GM12874 (cell line): ENCODE results near the gene SNAP25.

Experiments used
- TF ChIP-seq, protein P1 (sequence below): IDR thresholded peaks from 2 replicates; pipeline ENCODE4 v1.5.1; 2011; ENCODE audit warnings: low read depth, mild to moderate bottlenecking, control low read depth, low read length, moderate library complexity; ENCODE audit not compliant: insufficient read depth

SNAP25 gene

GRCh38 chr20:10332656-10333415 is 114.2 kb downstream of the SNAP25 start:
- TF ChIP-seq, protein P1, sequence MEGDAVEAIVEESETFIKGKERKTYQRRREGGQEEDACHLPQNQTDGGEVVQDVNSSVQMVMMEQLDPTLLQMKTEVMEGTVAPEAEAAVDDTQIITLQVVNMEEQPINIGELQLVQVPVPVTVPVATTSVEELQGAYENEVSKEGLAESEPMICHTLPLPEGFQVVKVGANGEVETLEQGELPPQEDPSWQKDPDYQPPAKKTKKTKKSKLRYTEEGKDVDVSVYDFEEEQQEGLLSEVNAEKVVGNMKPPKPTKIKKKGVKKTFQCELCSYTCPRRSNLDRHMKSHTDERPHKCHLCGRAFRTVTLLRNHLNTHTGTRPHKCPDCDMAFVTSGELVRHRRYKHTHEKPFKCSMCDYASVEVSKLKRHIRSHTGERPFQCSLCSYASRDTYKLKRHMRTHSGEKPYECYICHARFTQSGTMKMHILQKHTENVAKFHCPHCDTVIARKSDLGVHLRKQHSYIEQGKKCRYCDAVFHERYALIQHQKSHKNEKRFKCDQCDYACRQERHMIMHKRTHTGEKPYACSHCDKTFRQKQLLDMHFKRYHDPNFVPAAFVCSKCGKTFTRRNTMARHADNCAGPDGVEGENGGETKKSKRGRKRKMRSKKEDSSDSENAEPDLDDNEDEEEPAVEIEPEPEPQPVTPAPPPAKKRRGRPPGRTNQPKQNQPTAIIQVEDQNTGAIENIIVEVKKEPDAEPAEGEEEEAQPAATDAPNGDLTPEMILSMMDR = no peak

GRCh38 chr20:10336959-10337729 is 118.5 kb downstream of the SNAP25 start:
- TF ChIP-seq, protein P1 = no peak

- TF ChIP-seq, protein P1 = no peak
Observed at GRCh38 chr20:10338426-10339180, 120.0 kb downstream of the SNAP25 start.

DNA sequence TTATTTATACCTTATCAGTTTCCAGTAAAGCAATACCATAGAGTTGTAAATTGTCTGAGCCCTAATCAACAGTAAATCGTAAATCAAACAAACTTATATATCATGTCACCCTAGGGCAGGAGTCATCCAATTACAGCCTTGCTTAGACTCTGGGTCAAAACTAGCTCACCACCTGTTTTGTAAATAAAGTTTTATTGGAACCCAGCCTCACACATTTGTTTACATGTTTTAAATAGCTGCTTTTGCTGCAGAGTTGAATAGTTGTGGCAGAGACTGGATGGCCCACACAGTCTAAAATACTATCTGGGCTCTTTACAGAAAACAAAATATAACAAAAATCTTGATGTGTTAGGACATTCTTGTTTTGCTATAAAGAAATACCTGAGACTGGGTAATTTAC is 121.0 kb downstream of the SNAP25 start:
- TF ChIP-seq, protein P1 = no peak

DNA sequence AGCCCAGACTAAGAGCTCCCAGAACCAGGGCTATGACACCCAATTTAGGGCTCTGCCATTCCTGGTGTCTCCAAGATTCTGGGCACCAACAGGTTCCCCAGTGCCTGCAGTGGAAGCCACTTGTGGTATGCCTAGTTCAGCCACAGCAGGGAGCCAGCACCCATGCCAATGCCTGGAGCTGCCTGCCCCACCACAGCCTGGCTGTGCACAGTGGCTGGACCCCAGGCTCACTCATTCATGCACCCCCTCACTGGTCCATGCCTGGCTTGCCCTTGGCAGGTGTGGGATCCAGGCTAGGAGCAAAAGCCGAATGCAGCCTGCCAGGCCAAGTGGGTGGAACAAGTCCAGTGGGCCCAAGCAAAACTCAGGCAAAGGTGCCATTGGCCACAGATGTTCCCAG is 123.5 kb downstream of the SNAP25 start:
- TF ChIP-seq, protein P1 = no peak

DNA sequence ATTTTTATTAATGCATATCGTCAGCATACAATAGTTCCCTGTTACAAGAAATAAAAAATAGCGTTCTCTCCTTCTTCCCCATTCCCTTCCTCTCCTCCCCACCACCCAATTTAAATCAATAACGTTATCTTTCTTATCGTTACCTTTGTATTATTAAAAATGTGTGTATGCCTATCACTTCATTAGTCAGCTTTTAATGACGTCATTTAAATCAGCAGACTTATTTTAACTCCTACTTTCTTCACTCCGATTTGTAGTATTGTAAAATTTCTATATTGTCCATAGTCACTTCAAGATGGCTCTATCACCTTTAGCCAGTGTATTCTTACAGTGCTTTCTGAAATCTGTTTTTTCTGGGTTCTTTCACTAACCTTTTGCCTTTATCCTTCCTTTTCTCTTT is 126.3 kb downstream of the SNAP25 start:
- TF ChIP-seq, protein P1 = no peak
